ENCODE data around the gene SIRPG. TPM values are rescaled to one million over a fixed set of nuclear protein-coding genes. Genes with fewer than 3 reads are reported as not detected.

SIRPG gene
- total and polyA plus RNA-seq, 12 donors = 0.25 to 2.0 (median 0.55) TPM; not detected in 3

DNA sequence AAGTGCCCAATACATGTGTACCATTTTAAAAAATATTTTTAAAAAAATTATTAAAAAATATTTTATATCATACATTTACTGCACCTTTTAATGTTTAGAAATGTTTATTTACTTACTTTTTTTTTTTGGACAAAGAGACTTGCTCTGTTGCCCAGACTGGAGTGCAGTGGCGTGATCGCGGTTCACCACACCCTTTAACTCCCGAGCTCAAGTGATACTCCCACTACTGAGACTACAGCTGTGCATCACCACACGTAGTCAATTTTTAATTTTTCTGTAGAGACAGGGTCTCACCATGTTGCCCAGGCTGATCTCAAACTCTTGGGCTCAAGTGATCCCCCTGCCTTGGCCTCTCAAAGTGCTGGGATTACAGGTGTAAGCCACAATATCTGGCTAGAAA, 9.2 kb upstream of the SIRPG start:
- H3K36me3 ChIP-seq (replicated peaks in 1 of 2) = no peaks in the 10 kb centered on the region
- TF ChIP-seq POLR2A (IDR thresholded peaks at IDR 0.05) = no peak
- TF ChIP-seq, protein P1, sequence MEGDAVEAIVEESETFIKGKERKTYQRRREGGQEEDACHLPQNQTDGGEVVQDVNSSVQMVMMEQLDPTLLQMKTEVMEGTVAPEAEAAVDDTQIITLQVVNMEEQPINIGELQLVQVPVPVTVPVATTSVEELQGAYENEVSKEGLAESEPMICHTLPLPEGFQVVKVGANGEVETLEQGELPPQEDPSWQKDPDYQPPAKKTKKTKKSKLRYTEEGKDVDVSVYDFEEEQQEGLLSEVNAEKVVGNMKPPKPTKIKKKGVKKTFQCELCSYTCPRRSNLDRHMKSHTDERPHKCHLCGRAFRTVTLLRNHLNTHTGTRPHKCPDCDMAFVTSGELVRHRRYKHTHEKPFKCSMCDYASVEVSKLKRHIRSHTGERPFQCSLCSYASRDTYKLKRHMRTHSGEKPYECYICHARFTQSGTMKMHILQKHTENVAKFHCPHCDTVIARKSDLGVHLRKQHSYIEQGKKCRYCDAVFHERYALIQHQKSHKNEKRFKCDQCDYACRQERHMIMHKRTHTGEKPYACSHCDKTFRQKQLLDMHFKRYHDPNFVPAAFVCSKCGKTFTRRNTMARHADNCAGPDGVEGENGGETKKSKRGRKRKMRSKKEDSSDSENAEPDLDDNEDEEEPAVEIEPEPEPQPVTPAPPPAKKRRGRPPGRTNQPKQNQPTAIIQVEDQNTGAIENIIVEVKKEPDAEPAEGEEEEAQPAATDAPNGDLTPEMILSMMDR (IDR thresholded peaks at IDR 0.05) = no peak
- no peak overlapping the region for H3K4me3 ChIP-seq
- no peaks in the 10 kb centered on the region for H3K4me1 ChIP-seq (replicated peaks in 1 of 2)
- WGBS, 4 donors = 74 to 84% (median 77%) methylated on average over 5 of the region's 5 CpGs
- H3K27me3 ChIP-seq = no peaks in the 10 kb centered on the region
- H3K9me3 ChIP-seq (replicated peaks in 1 of 3) = no peaks in the 10 kb centered on the region
- intact Hi-C loops (cut with DNase I) = no loop called here
- H3K27ac ChIP-seq = no peak overlapping the region
- no peak for DNase-seq

DNA sequence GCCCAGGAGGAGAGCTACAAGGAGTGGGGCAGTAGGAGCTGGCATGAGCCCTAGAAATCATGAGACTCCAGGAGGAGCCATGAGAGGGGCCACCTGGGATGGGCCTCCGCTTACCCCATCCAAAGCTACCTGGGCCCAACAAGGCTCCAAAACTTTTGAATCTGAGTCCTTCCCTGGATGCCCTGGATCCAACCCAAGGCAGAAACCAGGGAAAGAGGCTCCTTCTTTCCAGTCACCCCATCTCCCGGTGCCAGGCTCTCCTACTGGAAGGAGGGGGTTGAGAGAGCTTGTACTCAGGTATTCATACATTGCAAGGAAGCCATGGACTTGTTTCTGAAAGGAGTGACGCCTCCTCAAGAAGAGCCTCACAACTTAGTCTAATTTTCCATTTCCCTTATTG, 7.8 kb upstream of the SIRPG start:
- WGBS, 4 donors = 67 to 90% (median 79%) methylated on average over 3 of the region's 3 CpGs
- DNase-seq = no peak
- no peak overlapping the region for H3K27ac ChIP-seq
- no peaks in the 10 kb centered on the region for H3K4me1 ChIP-seq (replicated peaks in 1 of 2)
- no peaks in the 10 kb centered on the region for H3K36me3 ChIP-seq (replicated peaks in 1 of 2)
- no peak overlapping the region for H3K4me3 ChIP-seq
- no peak for TF ChIP-seq POLR2A (IDR thresholded peaks at IDR 0.05)
- TF ChIP-seq, protein P1 (IDR thresholded peaks at IDR 0.05) = no peak
- intact Hi-C loops (cut with DNase I) = no loop called here
- no peaks in the 10 kb centered on the region for H3K9me3 ChIP-seq (replicated peaks in 1 of 3)
- peaks cover 6% of the 10 kb centered on the region for H3K27me3 ChIP-seq

DNA sequence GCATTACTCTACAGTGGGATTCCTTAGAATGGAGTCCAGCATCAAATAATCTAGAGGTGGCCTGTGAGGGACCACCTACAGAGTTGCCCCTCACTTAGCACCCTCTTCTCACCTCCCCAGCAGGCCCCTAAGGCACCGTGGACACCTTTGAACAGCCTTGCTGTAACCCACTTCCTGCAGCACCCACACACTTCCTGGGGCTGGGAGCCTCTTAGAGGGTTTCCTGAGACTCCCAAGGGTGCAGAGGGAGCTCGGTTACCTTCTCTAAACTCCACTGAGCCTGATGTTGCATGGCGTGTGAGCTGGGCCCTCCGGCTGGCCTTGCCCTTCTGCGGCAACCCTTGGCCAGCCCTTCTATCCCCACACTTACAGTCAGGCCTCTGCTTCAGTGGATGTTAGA, 7.3 kb upstream of the SIRPG start:
- no peak overlapping the region for H3K4me3 ChIP-seq
- WGBS, 4 donors = 64 to 75% (median 73%) methylated on average over 4 to 5 of the region's 5 CpGs
- H3K36me3 ChIP-seq (replicated peaks in 1 of 2) = no peaks in the 10 kb centered on the region
- DNase-seq = no peak
- no peaks in the 10 kb centered on the region for H3K4me1 ChIP-seq (replicated peaks in 1 of 2)
- intact Hi-C loops (cut with DNase I) = no loop called here
- no peak for TF ChIP-seq POLR2A (IDR thresholded peaks at IDR 0.05)
- TF ChIP-seq, protein P1 (IDR thresholded peaks at IDR 0.05) = no peak
- peaks cover 9% of the 10 kb centered on the region for H3K27me3 ChIP-seq
- no peak overlapping the region for H3K27ac ChIP-seq
- H3K9me3 ChIP-seq (replicated peaks in 1 of 3) = no peaks in the 10 kb centered on the region

DNA sequence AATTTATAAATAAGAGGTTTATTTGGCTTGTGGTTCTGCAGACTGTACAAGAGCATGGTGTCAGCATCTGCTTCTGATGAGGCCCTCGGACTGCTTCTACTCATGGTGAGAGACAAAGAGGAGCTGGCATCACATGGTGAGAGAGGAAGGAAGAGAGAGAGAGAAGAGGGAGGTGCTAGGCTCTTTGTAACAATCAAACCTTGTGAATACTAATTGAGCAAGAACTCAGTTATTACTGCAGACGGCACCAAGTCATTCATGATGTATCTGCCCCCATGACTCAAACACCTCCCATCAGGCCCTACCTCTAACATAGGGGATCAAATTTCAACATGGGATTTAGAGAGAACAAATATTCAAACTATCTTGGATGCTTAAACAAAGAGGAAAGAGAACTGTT, 6.3 kb upstream of the SIRPG start:
- WGBS, 4 donors = 38 to 43% (median 39%) methylated on average over 2 of the region's 2 CpGs
- peaks cover 12% of the 10 kb centered on the region for H3K27me3 ChIP-seq
- DNase-seq = no peak
- no peak overlapping the region for H3K27ac ChIP-seq
- no peaks in the 10 kb centered on the region for H3K4me1 ChIP-seq (replicated peaks in 1 of 2)
- no peak overlapping the region for H3K4me3 ChIP-seq
- TF ChIP-seq, protein P1 (IDR thresholded peaks at IDR 0.05) = no peak
- TF ChIP-seq POLR2A (IDR thresholded peaks at IDR 0.05) = no peak
- H3K9me3 ChIP-seq (replicated peaks in 1 of 3) = no peaks in the 10 kb centered on the region
- H3K36me3 ChIP-seq (replicated peaks in 1 of 2) = no peaks in the 10 kb centered on the region
- intact Hi-C loops (cut with DNase I) = no loop called here

Data from adrenal gland (tissue), 12 donors.